Measurements from ENCODE around the gene PIGT. TPM values are rescaled to one million over a fixed set of nuclear protein-coding genes. Genes with fewer than 3 reads are reported as not detected.

Gene PIGT
- total and polyA plus RNA-seq, 2 experiments from 2014 or later: 48.4 to 63.1 TPM

DNA sequence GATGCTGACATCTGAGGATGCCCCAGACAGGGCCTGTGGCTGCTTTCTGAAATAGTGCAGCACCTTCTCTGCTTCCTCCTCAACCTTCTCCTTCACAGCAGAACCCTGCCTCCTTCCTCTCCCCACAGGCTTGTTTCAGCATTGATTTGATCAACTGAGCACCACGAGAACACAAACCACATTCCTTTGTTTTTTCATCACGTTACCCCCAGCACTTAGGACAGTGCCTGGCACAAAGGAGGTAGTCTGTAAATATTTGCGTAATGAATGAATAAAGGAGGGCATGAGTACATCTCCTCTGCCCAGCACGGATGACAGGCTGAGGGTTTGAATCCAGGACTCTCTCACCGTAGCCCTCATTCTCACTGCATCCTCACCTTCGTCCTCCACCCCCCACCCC lies 32.3 kb downstream of the PIGT start:
- ATAC-seq (no peak), DNase-seq (ENCODE audit: low spot score) (no peak)
- Histone ChIP-seq H3K9me2 (ENCODE audit: insufficient read depth) (no peaks in the 10 kb centered on the region), H3K36me3 (ENCODE audit: insufficient read depth) (no peaks in the 10 kb centered on the region), H4K20me1 (replicated peaks; ENCODE audit: insufficient read depth) (no peaks in the 10 kb centered on the region), H3K27me3 (ENCODE audit: insufficient read depth) (no peaks in the 10 kb centered on the region), H3K27ac (ENCODE audit: low read depth) (no peak overlapping the region), H3F3A (replicated peaks; ENCODE audit: low read depth) (0 out of 2 replicates have a peak, but pooled peaks cover 3% of the 10 kb centered on the region), H3K4me3 (no peak overlapping the region), H3K79me2 (replicated peaks; ENCODE audit: insufficient read depth) (no peaks in the 10 kb centered on the region), H2AFZ (no peak overlapping the region), H3K4me1 (ENCODE audit: insufficient read depth) (peaks cover 8% of the 10 kb centered on the region), H3K4me2 (no peak overlapping the region)
- no peaks in the 10 kb centered on the region for H3K36me3 Mint-ChIP-seq (ENCODE audit: low read depth)
- TF ChIP-seq EZH2 (IDR thresholded peaks at IDR 0.05; ENCODE audit: low read depth, unreplicated experiment): no peak
- TF ChIP-seq POLR2AphosphoS5 (IDR thresholded peaks at IDR 0.05; ENCODE audit: low read depth): no peak
- TF ChIP-seq ZNF114 (CRISPR knock-in tag; IDR thresholded peaks at IDR 0.05): no peak
- no peak for TF ChIP-seq ZNF331 (CRISPR knock-in tag; IDR thresholded peaks at IDR 0.05; ENCODE audit: low read depth)
- TF ChIP-seq, protein P1, sequence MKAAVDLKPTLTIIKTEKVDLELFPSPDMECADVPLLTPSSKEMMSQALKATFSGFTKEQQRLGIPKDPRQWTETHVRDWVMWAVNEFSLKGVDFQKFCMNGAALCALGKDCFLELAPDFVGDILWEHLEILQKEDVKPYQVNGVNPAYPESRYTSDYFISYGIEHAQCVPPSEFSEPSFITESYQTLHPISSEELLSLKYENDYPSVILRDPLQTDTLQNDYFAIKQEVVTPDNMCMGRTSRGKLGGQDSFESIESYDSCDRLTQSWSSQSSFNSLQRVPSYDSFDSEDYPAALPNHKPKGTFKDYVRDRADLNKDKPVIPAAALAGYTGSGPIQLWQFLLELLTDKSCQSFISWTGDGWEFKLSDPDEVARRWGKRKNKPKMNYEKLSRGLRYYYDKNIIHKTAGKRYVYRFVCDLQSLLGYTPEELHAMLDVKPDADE (IDR thresholded peaks at IDR 0.05): no peak
- TF ChIP-seq EZH2phosphoT487 (IDR thresholded peaks at IDR 0.05; ENCODE audit: unreplicated experiment): no peak
- H3K9me3 Mint-ChIP-seq: no peaks in the 10 kb centered on the region
- H3K4me3 Mint-ChIP-seq: no peak overlapping the region
- peaks cover 5% of the 10 kb centered on the region for H3K27me3 Mint-ChIP-seq (ENCODE audit: insufficient read depth, low read depth, poor library complexity)
- H3K4me1 Mint-ChIP-seq: peaks cover 8% of the 10 kb centered on the region
- H3K27ac Mint-ChIP-seq: no peak overlapping the region

DNA sequence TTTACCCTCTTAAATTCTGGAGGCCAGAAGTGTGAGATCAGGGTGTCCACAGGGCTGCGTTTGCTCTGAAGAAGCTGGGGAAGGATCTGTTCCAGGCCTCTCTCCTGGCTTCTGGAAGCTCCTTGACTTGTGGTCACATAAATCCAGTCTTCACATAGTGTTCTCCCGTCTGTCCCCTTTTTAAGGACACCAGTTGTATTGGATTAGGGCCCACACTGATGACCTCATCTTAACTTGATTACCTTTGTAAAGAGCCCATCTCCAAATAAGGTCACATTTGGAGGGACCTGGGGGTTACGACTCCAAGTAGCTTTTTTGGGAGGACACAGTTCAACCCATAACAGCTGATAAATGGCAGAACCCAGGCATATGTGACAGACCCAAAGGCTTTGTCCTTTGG lies 33.6 kb downstream of the PIGT start:
- Histone ChIP-seq H4K20me1 (replicated peaks; ENCODE audit: insufficient read depth) (no peaks in the 10 kb centered on the region), H3K4me1 (ENCODE audit: insufficient read depth) (peaks cover 8% of the 10 kb centered on the region), H3K9me2 (ENCODE audit: insufficient read depth) (no peaks in the 10 kb centered on the region), H3K79me2 (replicated peaks; ENCODE audit: insufficient read depth) (no peaks in the 10 kb centered on the region), H3K27me3 (ENCODE audit: insufficient read depth) (no peaks in the 10 kb centered on the region), H2AFZ (no peak overlapping the region), H3K27ac (ENCODE audit: low read depth) (peak overlapping the region; percentile 72; the same call in 1 of the 2 replicates), H3K36me3 (ENCODE audit: insufficient read depth) (no peaks in the 10 kb centered on the region), H3K4me3 (no peak overlapping the region), H3K4me2 (no peak overlapping the region), H3F3A (replicated peaks; ENCODE audit: low read depth) (0 out of 2 replicates have a peak, but pooled peaks cover 3% of the 10 kb centered on the region)
- peaks cover 8% of the 10 kb centered on the region for H3K4me1 Mint-ChIP-seq
- H3K27ac Mint-ChIP-seq: peak overlapping the region; percentile 71
- peak; percentile 22 for DNase-seq (ENCODE audit: low spot score)
- no peaks in the 10 kb centered on the region for H3K9me3 Mint-ChIP-seq
- H3K27me3 Mint-ChIP-seq (ENCODE audit: insufficient read depth, low read depth, poor library complexity): peaks cover 5% of the 10 kb centered on the region
- no peaks in the 10 kb centered on the region for H3K36me3 Mint-ChIP-seq (ENCODE audit: low read depth)
- H3K4me3 Mint-ChIP-seq: no peak overlapping the region
- TF ChIP-seq CREB1 (CRISPR knock-in tag; IDR thresholded peaks at IDR 0.05; ENCODE audit: low read depth) (peak; percentile 81), STAT1 (IDR thresholded peaks at IDR 0.05; ENCODE audit: unreplicated experiment) (no peak), NANOG (IDR thresholded peaks at IDR 0.05; ENCODE audit: borderline replicate concordance) (no peak), EZH2phosphoT487 (IDR thresholded peaks at IDR 0.05; ENCODE audit: unreplicated experiment) (no peak), POLR2AphosphoS5 (IDR thresholded peaks at IDR 0.05; ENCODE audit: low read depth) (no peak)
- no peak for ATAC-seq

Data from GM23338 (cell line).